ENCODE data around the gene STPG1. TPM values are rescaled to one million over a fixed set of nuclear protein-coding genes. Genes with fewer than 3 reads are reported as not detected.

Gene STPG1
- total and polyA plus RNA-seq, 2 donors (not counting 3 experiments of a cell fraction or from before 2014, with no cell fraction given), result 6.3 to 10.2 TPM

GRCh38 chr1:24421502-24421901 is 7.9 kb upstream of the STPG1 start:
- ChIA-PET CTCF (interaction anchor here (1.2 to 2.4 kb wide), 3 partner anchors 28 to 222 kb away, joined by 4 to 8 read pairs (median 7); no protein-coding TSS in a partner anchor), POLR2A (no interaction called here)
- Histone ChIP-seq H3K27ac (ENCODE audit: insufficient read depth, low read depth, low read length) (no peak overlapping the region), H3K9ac (replicated peaks; ENCODE audit: extremely low read depth, insufficient read depth, low read length) (no peak overlapping the region), H3K4me2 (ENCODE audit: insufficient read depth, low read length) (no peak overlapping the region), H3K9me1 (replicated peaks; ENCODE audit: control insufficient read depth, extremely low read depth, insufficient read depth, low read length) (no peaks in the 10 kb centered on the region), H3K9me3 (replicated peaks; ENCODE audit: control insufficient read depth, insufficient read depth, low read length) (no peaks in the 10 kb centered on the region), H3K4me3 (replicated peaks in 1 of 3; ENCODE audit: insufficient read depth in 1 of 3, low read depth in 1 of 3, low read length in 3 of 3) (no peak overlapping the region), H4K20me1 (replicated peaks; ENCODE audit: control insufficient read depth, extremely low read depth, insufficient read depth, low read length) (no peaks in the 10 kb centered on the region), H3K27me3 (ENCODE audit: control insufficient read depth in 2 of 2, insufficient read depth in 2 of 2, low read length in 2 of 2) (no peaks in the 10 kb centered on the region), H3K79me2 (ENCODE audit: control insufficient read depth, insufficient read depth, low read length) (no peaks in the 10 kb centered on the region), H3K4me1 (ENCODE audit: control insufficient read depth, extremely low read depth, insufficient read depth, low read length) (peaks cover 2% of the 10 kb centered on the region), H2AFZ (ENCODE audit: low read depth, low read length) (no peak overlapping the region), H3K36me3 (ENCODE audit: control insufficient read depth in 2 of 2, extremely low read depth in 1 of 2, insufficient read depth in 2 of 2, low read length in 2 of 2) (peaks cover 0 to 6% of the 10 kb centered on the region in 2 experiments)
- FAIRE-seq, result peak; percentile 55
- no peak for DNase-seq (ENCODE audit: low read depth, low spot score)
- no TSS peak for BruUV-seq (replicated peaks)
- dilution Hi-C loops (cut with MboI; ENCODE audit: extremely low pct_ligation_motif_present, low sequenced_read_pairs) (no loop called here), intact Hi-C loops (cut with micrococcal nuclease) (no loop called here)
- TF ChIP-seq POLR2AphosphoS5 (IDR thresholded peaks at IDR 0.05; ENCODE audit: insufficient read depth, low read depth, low read length), result no peak

- Histone ChIP-seq H3K9me3 (replicated peaks; ENCODE audit: control insufficient read depth, insufficient read depth, low read length) (no peaks in the 10 kb centered on the region), H3K27me3 (ENCODE audit: control insufficient read depth in 2 of 2, insufficient read depth in 2 of 2, low read length in 2 of 2) (no peaks in the 10 kb centered on the region), H3K9ac (replicated peaks; ENCODE audit: extremely low read depth, insufficient read depth, low read length) (no peak overlapping the region), H3K27ac (ENCODE audit: insufficient read depth, low read depth, low read length) (no peak overlapping the region), H3K4me2 (ENCODE audit: insufficient read depth, low read length) (no peak overlapping the region), H3K36me3 (ENCODE audit: control insufficient read depth in 2 of 2, extremely low read depth in 1 of 2, insufficient read depth in 2 of 2, low read length in 2 of 2) (peaks cover 0 to 6% of the 10 kb centered on the region in 2 experiments), H2AFZ (ENCODE audit: low read depth, low read length) (no peak overlapping the region), H4K20me1 (replicated peaks; ENCODE audit: control insufficient read depth, extremely low read depth, insufficient read depth, low read length) (no peaks in the 10 kb centered on the region), H3K79me2 (ENCODE audit: control insufficient read depth, insufficient read depth, low read length) (no peaks in the 10 kb centered on the region), H3K4me1 (ENCODE audit: control insufficient read depth, extremely low read depth, insufficient read depth, low read length) (peaks cover 8% of the 10 kb centered on the region), H3K4me3 (replicated peaks in 1 of 3; ENCODE audit: insufficient read depth in 1 of 3, low read depth in 1 of 3, low read length in 3 of 3) (no peak overlapping the region), H3K9me1 (replicated peaks; ENCODE audit: control insufficient read depth, extremely low read depth, insufficient read depth, low read length) (no peaks in the 10 kb centered on the region)
- no peak for DNase-seq (ENCODE audit: low read depth, low spot score)
- no peak for FAIRE-seq
- BruUV-seq (replicated peaks), result no TSS peak
- CTCF ChIA-PET, result interaction anchor here (10.3 kb wide), 1 partner anchor 27 kb away, joined by 134 read pairs; no protein-coding TSS in a partner anchor
- dilution Hi-C loops (cut with MboI; ENCODE audit: extremely low pct_ligation_motif_present, low sequenced_read_pairs), result no loop called here
- intact Hi-C loops (cut with micrococcal nuclease), result no loop called here
- TF ChIP-seq POLR2A (IDR thresholded peaks at IDR 0.05; ENCODE audit: low read depth, low read length), result no peak
- no peak for TF ChIP-seq MAX (IDR thresholded peaks at IDR 0.05; ENCODE audit: insufficient read depth, insufficient read length)
- no peak for TF ChIP-seq MYC (IDR thresholded peaks at IDR 0.05; ENCODE audit: low read depth, low read length)
- TF ChIP-seq EZH2 (IDR thresholded peaks at IDR 0.05; ENCODE audit: borderline replicate concordance, low read depth, low read length, severe bottlenecking), result no peak
- TF ChIP-seq GATA2 (IDR thresholded peaks at IDR 0.05; ENCODE audit: insufficient read depth, insufficient read length, low read depth, low read length), result no peak
- no peak for TF ChIP-seq FOS (IDR thresholded peaks at IDR 0.05; ENCODE audit: borderline replicate concordance, insufficient read depth, low read length)
- TF ChIP-seq JUN (IDR thresholded peaks at IDR 0.05; ENCODE audit: borderline replicate concordance, insufficient read depth, insufficient read length, low read depth), result no peak
- no peak for TF ChIP-seq POLR2AphosphoS5 (IDR thresholded peaks at IDR 0.05; ENCODE audit: insufficient read depth, low read depth, low read length)
- TF ChIP-seq CTCF (IDR thresholded peaks at IDR 0.05; ENCODE audit: extremely low read depth in 1 of 2, insufficient read depth in 1 of 2, low read depth in 1 of 2, low read length in 2 of 2), result no peak
- POLR2A ChIA-PET, result no interaction called here
Observed at GRCh38 chr1:24420547-24420946, 7.0 kb upstream of the STPG1 start.

Data from endothelial cell of umbilical vein (primary cell).